ENCODE measurements around the gene MYO7A. TPM values are rescaled to one million over a fixed set of nuclear protein-coding genes. Genes with fewer than 3 reads are reported as not detected.

MYO7A gene
- total RNA-seq, 1 experiment from 2014 or later = 3.5 TPM

DNA sequence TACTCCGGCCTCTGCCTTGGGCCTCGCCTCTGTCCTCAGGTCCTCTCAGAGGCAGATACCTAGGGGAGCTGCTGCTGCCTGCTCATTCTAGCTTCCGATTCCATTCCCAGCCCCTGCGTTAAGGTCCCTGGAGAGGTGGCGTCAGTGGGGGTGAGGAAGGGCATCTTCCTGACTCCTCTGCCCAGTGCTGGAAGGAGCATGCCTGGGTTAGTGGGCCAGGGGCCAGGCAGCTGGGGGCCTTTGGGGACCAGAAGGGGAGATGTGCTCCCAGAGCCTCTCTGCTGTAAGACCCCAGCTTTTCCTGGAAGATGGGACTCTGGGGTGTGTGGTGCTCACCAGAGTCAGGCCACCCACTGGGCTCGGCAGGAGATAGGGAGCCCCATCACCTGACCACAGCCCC is 3.6 kb upstream of the MYO7A start:
- TF ChIP-seq EZH2 (IDR thresholded peaks at IDR 0.05; ENCODE audit: low read depth) = no peak
- TF ChIP-seq, protein P1, sequence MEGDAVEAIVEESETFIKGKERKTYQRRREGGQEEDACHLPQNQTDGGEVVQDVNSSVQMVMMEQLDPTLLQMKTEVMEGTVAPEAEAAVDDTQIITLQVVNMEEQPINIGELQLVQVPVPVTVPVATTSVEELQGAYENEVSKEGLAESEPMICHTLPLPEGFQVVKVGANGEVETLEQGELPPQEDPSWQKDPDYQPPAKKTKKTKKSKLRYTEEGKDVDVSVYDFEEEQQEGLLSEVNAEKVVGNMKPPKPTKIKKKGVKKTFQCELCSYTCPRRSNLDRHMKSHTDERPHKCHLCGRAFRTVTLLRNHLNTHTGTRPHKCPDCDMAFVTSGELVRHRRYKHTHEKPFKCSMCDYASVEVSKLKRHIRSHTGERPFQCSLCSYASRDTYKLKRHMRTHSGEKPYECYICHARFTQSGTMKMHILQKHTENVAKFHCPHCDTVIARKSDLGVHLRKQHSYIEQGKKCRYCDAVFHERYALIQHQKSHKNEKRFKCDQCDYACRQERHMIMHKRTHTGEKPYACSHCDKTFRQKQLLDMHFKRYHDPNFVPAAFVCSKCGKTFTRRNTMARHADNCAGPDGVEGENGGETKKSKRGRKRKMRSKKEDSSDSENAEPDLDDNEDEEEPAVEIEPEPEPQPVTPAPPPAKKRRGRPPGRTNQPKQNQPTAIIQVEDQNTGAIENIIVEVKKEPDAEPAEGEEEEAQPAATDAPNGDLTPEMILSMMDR (conservative IDR thresholded peaks at IDR 0.05) = no peak
- Histone ChIP-seq H4K20me1 (ENCODE audit: insufficient read depth) (no peaks in the 10 kb centered on the region), H3K9me3 (ENCODE audit: insufficient read depth, low read depth) (no peaks in the 10 kb centered on the region), H3K4me1 (replicated peaks; ENCODE audit: insufficient read depth) (no peaks in the 10 kb centered on the region), H3K27me3 (ENCODE audit: insufficient read depth, low read depth) (no peaks in the 10 kb centered on the region), H2AFZ (no peak overlapping the region), H3K4me2 (no peak overlapping the region), H3K36me3 (ENCODE audit: low read depth) (no peaks in the 10 kb centered on the region), H3K79me2 (ENCODE audit: low read depth) (no peaks in the 10 kb centered on the region), H3K9me2 (ENCODE audit: insufficient read depth) (no peaks in the 10 kb centered on the region), H3F3A (ENCODE audit: insufficient read depth, low read depth) (no peaks in the 10 kb centered on the region), H3K27ac (no peak overlapping the region), H3K4me3 (no peak overlapping the region)
- no peak for DNase-seq
- ChIA-PET CTCF (no interaction called here), POLR2A (ENCODE audit: unreplicated experiment) (no interaction called here)
- intact Hi-C loops (cut with micrococcal nuclease; ENCODE audit: unreplicated experiment) = no loop called here
- BruUV-seq (replicated peaks) = no TSS peak

DNA sequence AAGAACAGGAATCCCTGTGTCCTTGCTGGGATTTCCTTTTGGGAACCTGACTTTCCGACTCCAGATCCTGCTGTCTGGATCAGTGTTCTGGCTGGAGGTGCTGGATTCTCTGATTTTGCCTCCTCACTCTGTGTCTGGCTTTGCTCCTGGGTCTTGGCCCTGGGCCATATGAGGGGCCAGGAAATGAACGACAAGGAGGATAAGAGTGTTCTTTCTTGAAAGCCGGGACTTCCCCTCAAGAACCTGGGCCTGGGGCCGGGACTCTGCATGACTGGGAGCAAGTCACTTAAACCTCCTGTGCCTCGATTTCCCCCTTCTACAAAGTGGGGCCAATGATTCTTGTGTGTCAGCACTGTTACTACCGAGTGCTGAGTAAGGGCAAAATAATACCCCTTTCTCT is 2.9 kb upstream of the MYO7A start:
- no peaks in the 10 kb centered on the region for H3K79me2 ChIP-seq (ENCODE audit: low read depth)
- no peaks in the 10 kb centered on the region for H3K9me2 ChIP-seq (ENCODE audit: insufficient read depth)
- H3K27me3 ChIP-seq (ENCODE audit: insufficient read depth, low read depth) = no peaks in the 10 kb centered on the region
- no peaks in the 10 kb centered on the region for H3K4me1 ChIP-seq (replicated peaks; ENCODE audit: insufficient read depth)
- intact Hi-C loops (cut with micrococcal nuclease; ENCODE audit: unreplicated experiment) = no loop called here
- BruUV-seq (replicated peaks) = no TSS peak
- no peak for DNase-seq
- no peaks in the 10 kb centered on the region for H3K9me3 ChIP-seq (ENCODE audit: insufficient read depth, low read depth)
- CTCF ChIA-PET = no interaction called here
- no peaks in the 10 kb centered on the region for H3K36me3 ChIP-seq (ENCODE audit: low read depth)
- no peaks in the 10 kb centered on the region for H4K20me1 ChIP-seq (ENCODE audit: insufficient read depth)
- no peaks in the 10 kb centered on the region for H3F3A ChIP-seq (ENCODE audit: insufficient read depth, low read depth)
- H3K4me2 ChIP-seq = no peak overlapping the region
- no peak overlapping the region for H3K27ac ChIP-seq
- no peak overlapping the region for H2AFZ ChIP-seq
- H3K4me3 ChIP-seq = no peak overlapping the region
- POLR2A ChIA-PET (ENCODE audit: unreplicated experiment) = no interaction called here
- TF ChIP-seq, protein P1 (conservative IDR thresholded peaks at IDR 0.05) = no peak
- no peak for TF ChIP-seq EZH2 (IDR thresholded peaks at IDR 0.05; ENCODE audit: low read depth)

DNA sequence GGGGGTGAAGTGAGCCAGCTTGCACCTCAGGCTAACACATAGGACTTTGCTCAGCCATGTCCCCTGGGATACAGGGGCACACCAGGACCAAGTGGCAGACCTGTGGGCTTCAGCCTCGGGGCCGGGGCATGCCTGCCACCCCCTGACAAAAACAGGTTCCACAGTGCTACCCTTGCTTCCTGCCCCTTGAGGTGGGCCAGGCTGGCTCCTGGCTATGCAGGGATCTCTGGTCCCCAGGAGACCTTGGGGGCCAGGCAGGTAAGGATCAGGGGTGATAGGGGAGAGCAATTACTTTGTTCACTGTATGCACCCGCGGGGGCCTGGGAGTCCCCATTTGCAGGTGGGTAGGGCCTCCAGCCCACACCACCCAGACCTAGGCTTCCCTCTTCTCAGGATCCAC is 2.4 kb upstream of the MYO7A start:
- H3K27ac ChIP-seq = no peak overlapping the region
- ChIA-PET POLR2A (ENCODE audit: unreplicated experiment) (no interaction called here), CTCF (no interaction called here)
- H3K9me3 ChIP-seq (ENCODE audit: insufficient read depth, low read depth) = no peaks in the 10 kb centered on the region
- H3K36me3 ChIP-seq (ENCODE audit: low read depth) = no peaks in the 10 kb centered on the region
- H3F3A ChIP-seq (ENCODE audit: insufficient read depth, low read depth) = no peaks in the 10 kb centered on the region
- TF ChIP-seq, protein P1 (conservative IDR thresholded peaks at IDR 0.05) = no peak
- TF ChIP-seq EZH2 (IDR thresholded peaks at IDR 0.05; ENCODE audit: low read depth) = no peak
- no peaks in the 10 kb centered on the region for H4K20me1 ChIP-seq (ENCODE audit: insufficient read depth)
- BruUV-seq (replicated peaks) = no TSS peak
- H3K4me3 ChIP-seq = no peak overlapping the region
- intact Hi-C loops (cut with micrococcal nuclease; ENCODE audit: unreplicated experiment) = loop anchor here (2.0 kb wide), 1 partner anchor 423 kb away; no protein-coding TSS in a partner anchor
- H2AFZ ChIP-seq = no peak overlapping the region
- no peaks in the 10 kb centered on the region for H3K9me2 ChIP-seq (ENCODE audit: insufficient read depth)
- no peaks in the 10 kb centered on the region for H3K27me3 ChIP-seq (ENCODE audit: insufficient read depth, low read depth)
- H3K4me1 ChIP-seq (replicated peaks; ENCODE audit: insufficient read depth) = no peaks in the 10 kb centered on the region
- no peak overlapping the region for H3K4me2 ChIP-seq
- DNase-seq = no peak
- H3K79me2 ChIP-seq (ENCODE audit: low read depth) = no peaks in the 10 kb centered on the region
